ENCODE measurements around the gene FASLG.
"Not testable (repeated sequence)": the region's sequence is repeated elsewhere in the genome, so short reads cannot be mapped to it uniquely, and the experiment has no call there.

FASLG gene

GRCh38 chr1:172658871-172659453 is at the start of gene FASLG:
Gene FASLG (plus strand): TSS chr1:172659103. CDS start chr1:172659202, 99 bp downstream.
- DNase-seq = no peak

- DNase-seq = peak; percentile 49
Observed at GRCh38 chr1:172609528-172609927, 49.4 kb upstream of the FASLG start.

- no peak for DNase-seq
Observed at GRCh38 chr1:172612478-172612877, 46.4 kb upstream of the FASLG start.

- peak; percentile 34 for DNase-seq
Observed at GRCh38 chr1:172613294-172613693, 45.6 kb upstream of the FASLG start.

GRCh38 chr1:172616195-172616594 is 42.7 kb upstream of the FASLG start:
- DNase-seq = no peak

GRCh38 chr1:172616636-172617035 is 42.3 kb upstream of the FASLG start:
- no peak for DNase-seq

GRCh38 chr1:172620603-172621002 is 38.3 kb upstream of the FASLG start:
- not testable (repeated sequence) for DNase-seq

- no peak for DNase-seq
Observed at GRCh38 chr1:172622541-172622940, 36.4 kb upstream of the FASLG start.

- no peak for DNase-seq
Observed at GRCh38 chr1:172623748-172624147, 35.2 kb upstream of the FASLG start.

- no peak for DNase-seq
Observed at GRCh38 chr1:172626845-172627244, 32.1 kb upstream of the FASLG start.

GRCh38 chr1:172627702-172628101 is 31.2 kb upstream of the FASLG start:
- no peak for DNase-seq

- no peak for DNase-seq
Observed at GRCh38 chr1:172628401-172628800, 30.5 kb upstream of the FASLG start.

- DNase-seq = no peak
Observed at GRCh38 chr1:172629170-172629569, 29.7 kb upstream of the FASLG start.

- no peak for DNase-seq
Observed at GRCh38 chr1:172629638-172630037, 29.3 kb upstream of the FASLG start.

GRCh38 chr1:172630056-172630818 is 28.7 kb upstream of the FASLG start:
- DNase-seq = peak; percentile 62

GRCh38 chr1:172630868-172631267 is 28.0 kb upstream of the FASLG start:
- no peak for DNase-seq

- DNase-seq = peak; percentile 94
Observed at GRCh38 chr1:172637522-172637921, 21.4 kb upstream of the FASLG start.

- DNase-seq = no peak
Observed at GRCh38 chr1:172638249-172638648, 20.7 kb upstream of the FASLG start.

- DNase-seq = peak; percentile 95
Observed at GRCh38 chr1:172638885-172639831, 19.7 kb upstream of the FASLG start.

- DNase-seq = no peak
Observed at GRCh38 chr1:172640111-172640510, 18.8 kb upstream of the FASLG start.

- no peak for DNase-seq
Observed at GRCh38 chr1:172641492-172641891, 17.4 kb upstream of the FASLG start.

- peak; percentile 39 for DNase-seq
Observed at GRCh38 chr1:172642970-172643369, 15.9 kb upstream of the FASLG start.

- DNase-seq = no peak
Observed at GRCh38 chr1:172646653-172647052, 12.2 kb upstream of the FASLG start.

All from HCEC 1CT (cell line).